GM12878 (cell line): ENCODE results near the gene WBP2NL. TPM values are rescaled to one million over a fixed set of nuclear protein-coding genes. Genes with fewer than 3 reads are reported as not detected.

Experiments used
- ATAC-seq: fragments of 200-7000 bp; cut with Tn5 transposase; 3 replicates; pipeline ENCODE4 v1.9.1; 2020; ENCODE audit warnings: mild to moderate bottlenecking, moderate library complexity
- BruUV-seq: library from RNA; stranded (reverse); fragments of 400-500 nt; replicated peaks from 2 replicates; lab custom pipeline; 2021; lab: Mats Ljungman, UMichigan
- CTCF ChIA-PET: fragments of 300-600 bp; sonication (Branson Sonifier 250); formaldehyde crosslinking; extraction: SDS; loops from one replicate; lab custom pipeline; 2021; ENCODE audit warnings: inconsistent platforms; lab: Yijun Ruan, JAX
- POLR2A ChIA-PET: fragments of 350-600 bp; formaldehyde crosslinking; extraction: SDS; loops from one replicate; lab custom pipeline; 2021; ENCODE audit warnings: inconsistent platforms; lab: Charles Lee
- RAD21 ChIA-PET: fragments of 300-600 bp; sonication (Branson Sonifier 250); formaldehyde crosslinking; loops from one replicate; lab custom pipeline; 2023; ENCODE audit warnings: antibody characterized with exemption; ENCODE audit not compliant: unreplicated experiment; lab: Charles Lee
- SMC1A ChIA-PET: fragments of 300-600 bp; sonication (Branson Sonifier 250); formaldehyde crosslinking; loops from one replicate; lab custom pipeline; 2023; ENCODE audit not compliant: unreplicated experiment, uncharacterized antibody; lab: Charles Lee
- DNase-seq: peaks from one replicate; pipeline ENCODE4 v3.0.0-alpha.2; 2011; ENCODE audit warnings: low read depth, low spot score
- FAIRE-seq: peaks from 3 replicates; lab custom pipeline; 2011; peaks lifted over from hg19 to GRCh38; lab: Jason Lieb, UNC
- H2AFZ ChIP-seq: 2 replicates; pipeline ENCODE4 v1.6.0; 2011; ENCODE audit warnings: low read depth, low read length, control low read depth; ENCODE audit not compliant: control insufficient read depth
- H3K27ac ChIP-seq: 2 replicates; pipeline ENCODE4 v1.5.1; 2011; ENCODE audit warnings: control low read depth; ENCODE audit not compliant: control insufficient read depth, insufficient read depth
- H3K27me3 ChIP-seq, 2 experiments: replicated peaks in 1 of 2; 2 replicates each; pipeline versions ENCODE4 v1.6.0 to v1.6.1; 2011; ENCODE audit warnings: low read length in 1 of 2; ENCODE audit not compliant: control insufficient read depth in 2 of 2, insufficient read depth in 2 of 2
- H3K36me3 ChIP-seq, 2 experiments: 2 replicates each; pipeline ENCODE4 v1.5.1; 2011; ENCODE audit warnings: low read length in 1 of 2; ENCODE audit not compliant: control insufficient read depth in 2 of 2, insufficient read depth in 2 of 2
- H3K4me1 ChIP-seq: 2 replicates; pipeline ENCODE4 v1.6.1; 2011; ENCODE audit warnings: mild to moderate bottlenecking, low read length, moderate library complexity, mixed read lengths; ENCODE audit not compliant: control insufficient read depth, insufficient read depth
- H3K4me2 ChIP-seq: 2 replicates; pipeline ENCODE4 v1.6.0; 2011; ENCODE audit warnings: control low read depth; ENCODE audit not compliant: control insufficient read depth, insufficient read depth
- H3K4me3 ChIP-seq: fragments of 200-600 bp; sonication (generic); 2 replicates; pipeline ENCODE4 v1.5.1; 2016
- H3K79me2 ChIP-seq: 2 replicates; pipeline ENCODE4 v1.6.0; 2011; ENCODE audit warnings: low read length; ENCODE audit not compliant: control insufficient read depth, insufficient read depth
- H3K9ac ChIP-seq: 2 replicates; pipeline ENCODE4 v1.8.0; 2011; ENCODE audit warnings: low read length, control low read depth, mixed read lengths; ENCODE audit not compliant: control insufficient read depth, insufficient read depth
- H3K9me3 ChIP-seq: replicated peaks from 3 replicates; pipeline ENCODE4 v1.5.1; 2011; ENCODE audit warnings: mild to moderate bottlenecking, low read length; ENCODE audit not compliant: control insufficient read depth, insufficient read depth
- H4K20me1 ChIP-seq: 2 replicates; pipeline ENCODE4 v1.6.0; 2011; ENCODE audit not compliant: control insufficient read depth, insufficient read depth
- IKZF1 ChIP-seq: fragments of 450-650 bp; conservative IDR thresholded peaks from 2 replicates; pipeline ENCODE4 v1.6.1; 2017; ENCODE audit warnings: antibody characterized with exemption, mild to moderate bottlenecking
- IRF4 ChIP-seq: IDR thresholded peaks from 2 replicates; pipeline ENCODE4 v1.6.1; 2011; ENCODE audit warnings: low read depth, low read length
- POLR2A ChIP-seq: IDR thresholded peaks from 2 replicates; pipeline ENCODE4 v1.6.1; 2011; ENCODE audit warnings: low read depth, mild to moderate bottlenecking, low read length
- STAT1 ChIP-seq: fragments of 450-650 bp; conservative IDR thresholded peaks from 2 replicates; pipeline ENCODE4 v1.6.1; 2014; ENCODE audit warnings: antibody characterized with exemption, mild to moderate bottlenecking
- YBX1 ChIP-seq: fragments of 450-650 bp; IDR thresholded peaks from 2 replicates; pipeline ENCODE4 v1.6.1; 2016; ENCODE audit warnings: antibody characterized with exemption
- WGBS: methylation state at CpG from one replicate; pipeline ENCODE4 v1.1.6; 2016; ENCODE audit warnings: low lambda C conversion rate; ENCODE audit not compliant: insufficient replicate concordance, insufficient coverage; ENCODE audit errors: missing lambda C conversion rate; 5-methylcytosine and 5-hydroxymethylcytosine counted together
- in situ Hi-C: fragments of 300-500 bp; cut with MboI; formaldehyde crosslinking; loops from 9 replicates; pipeline ENCODE4 v1.14.3; 2018; ENCODE audit warnings: mixed read lengths
- intact Hi-C: fragments of 100-400 bp; cut with micrococcal nuclease; formaldehyde crosslinking; loops from one replicate; pipeline ENCODE4 v1.14.2; 2022; ENCODE audit not compliant: unreplicated experiment
- polyA plus RNA-seq, 11 experiments: library from polyadenylated mRNA; depleted of rRNA in 4 of 11; unstranded in 6 of 11; stranded (reverse) in 5 of 11; fragments of >200 nt; fragmentation: Nextera tagmentation in 4 of 11; fragmentation: Illumina TruSeq in 1 of 11; extraction: Ambion mirVana in 4 of 11; extraction: Trizol in 1 of 11; gene quantifications; 1 replicate in 1 of 11; 2 replicates in 10 of 11; pipeline versions ENCODE4 v1.2.1 to v1.2.3, GENCODE V29; 2011 to 2016; ENCODE audit warnings: inconsistent platforms in 2 of 11, missing spikeins in 2 of 11, low read depth in 1 of 11
- total RNA-seq, 4 experiments: library from RNA; depleted of rRNA in 3 of 4; stranded (reverse); fragments of >200 nt in 3 of 4; fragmentation: Illumina TruSeq in 1 of 4; extraction: Trizol in 1 of 4; gene quantifications; 2 replicates each; pipeline versions ENCODE4 v1.2.1 to v1.2.3, GENCODE V29; 2013 to 2021
- TF ChIP-seq, protein P1 (sequence below): fragments of 450-650 bp; IDR thresholded peaks from 2 replicates; pipeline ENCODE4 v1.6.1; 2016; ENCODE audit warnings: mild to moderate bottlenecking

Gene WBP2NL
- total and polyA plus RNA-seq, 10 of the 15 experiments (the other 5 are each of a cell fraction or from before 2014, with no cell fraction given), result 0.46 to 1.9 (median 1.3) TPM

- in situ Hi-C loops, result no loop called here
- no TSS peak for BruUV-seq
These were observed 40.5 kb upstream of the WBP2NL start for GRCh38 chr22:41957941-41958556.

More at GRCh38 chr22:41957941-41958556, 40.5 kb upstream of the WBP2NL start:
- no peak overlapping the region for H3K27ac ChIP-seq
- H3K27me3 ChIP-seq, result no peaks in the 10 kb centered on the region
- H3K36me3 ChIP-seq, result no peaks in the 10 kb centered on the region
- DNase-seq (no peak), FAIRE-seq (no peak), ATAC-seq (peak; percentile 54)
- POLR2A ChIA-PET, result interaction anchor here (0.8 kb wide), 1 partner anchor 17 kb away, joined by 3 read pairs; no protein-coding TSS in a partner anchor
- SMC1A ChIA-PET, result interaction anchor here (1.3 kb wide), 1 partner anchor 135 kb away, joined by 3 read pairs; no protein-coding TSS in a partner anchor
- TF ChIP-seq, protein P1, sequence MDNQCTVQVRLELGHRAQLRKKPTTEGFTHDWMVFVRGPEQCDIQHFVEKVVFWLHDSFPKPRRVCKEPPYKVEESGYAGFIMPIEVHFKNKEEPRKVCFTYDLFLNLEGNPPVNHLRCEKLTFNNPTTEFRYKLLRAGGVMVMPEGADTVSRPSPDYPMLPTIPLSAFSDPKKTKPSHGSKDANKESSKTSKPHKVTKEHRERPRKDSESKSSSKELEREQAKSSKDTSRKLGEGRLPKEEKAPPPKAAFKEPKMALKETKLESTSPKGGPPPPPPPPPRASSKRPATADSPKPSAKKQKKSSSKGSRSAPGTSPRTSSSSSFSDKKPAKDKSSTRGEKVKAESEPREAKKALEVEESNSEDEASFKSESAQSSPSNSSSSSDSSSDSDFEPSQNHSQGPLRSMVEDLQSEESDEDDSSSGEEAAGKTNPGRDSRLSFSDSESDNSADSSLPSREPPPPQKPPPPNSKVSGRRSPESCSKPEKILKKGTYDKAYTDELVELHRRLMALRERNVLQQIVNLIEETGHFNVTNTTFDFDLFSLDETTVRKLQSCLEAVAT, result no peak
- no peak for TF ChIP-seq STAT1
- TF ChIP-seq YBX1, result no peak
- TF ChIP-seq IRF4, result no peak
- no peak for TF ChIP-seq IKZF1
- TF ChIP-seq POLR2A, result 0 out of 2 replicates have a peak, but pooled peaks have one; percentile 1
- CTCF ChIA-PET, result interaction anchor here (1.0 to 2.4 kb wide), 5 partner anchors 9 to 261 kb away, joined by 3 to 9 read pairs (median 5); partner anchors contain the start of gene CENPM
- peak overlapping the region; percentile 82 for H2AFZ ChIP-seq
- no peaks in the 10 kb centered on the region for H3K9me3 ChIP-seq
- no peak overlapping the region for H3K4me3 ChIP-seq
- no peaks in the 10 kb centered on the region for H3K79me2 ChIP-seq
- H4K20me1 ChIP-seq, result no peaks in the 10 kb centered on the region
- no peak overlapping the region; the same call in 1 of the 2 replicates for H3K9ac ChIP-seq
- WGBS, result 41% methylated on average over 20 of the region's 23 CpGs
- peak overlapping the region; percentile 69; the same call in 1 of the 2 replicates for H3K4me2 ChIP-seq
- intact Hi-C loops, result no loop called here
- RAD21 ChIA-PET, result no interaction called here
- peaks cover 7% of the 10 kb centered on the region; the same call in 1 of the 2 replicates for H3K4me1 ChIP-seq
